ENCODE measurements around the gene OR5P2.

DNA sequence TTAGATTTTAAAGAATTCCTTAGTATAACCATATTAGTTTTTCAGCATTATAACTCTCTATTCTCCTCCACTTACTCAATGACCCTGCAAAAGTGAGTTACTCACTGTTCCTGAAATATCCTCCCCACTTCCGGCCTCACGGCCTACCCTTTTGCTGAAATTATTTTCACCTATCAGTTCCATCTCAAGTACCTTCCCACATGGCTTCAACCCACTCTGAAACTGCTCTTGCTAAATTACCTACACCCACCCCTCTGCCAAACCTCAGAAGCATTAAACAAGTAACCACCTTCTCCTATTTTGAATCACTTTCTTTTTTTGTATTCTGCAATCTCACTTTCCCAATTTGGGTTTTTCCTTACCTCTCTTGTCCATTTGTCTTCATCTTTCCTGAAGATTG is 37.7 kb downstream of the OR5P2 start:
- TF ChIP-seq, protein P1, sequence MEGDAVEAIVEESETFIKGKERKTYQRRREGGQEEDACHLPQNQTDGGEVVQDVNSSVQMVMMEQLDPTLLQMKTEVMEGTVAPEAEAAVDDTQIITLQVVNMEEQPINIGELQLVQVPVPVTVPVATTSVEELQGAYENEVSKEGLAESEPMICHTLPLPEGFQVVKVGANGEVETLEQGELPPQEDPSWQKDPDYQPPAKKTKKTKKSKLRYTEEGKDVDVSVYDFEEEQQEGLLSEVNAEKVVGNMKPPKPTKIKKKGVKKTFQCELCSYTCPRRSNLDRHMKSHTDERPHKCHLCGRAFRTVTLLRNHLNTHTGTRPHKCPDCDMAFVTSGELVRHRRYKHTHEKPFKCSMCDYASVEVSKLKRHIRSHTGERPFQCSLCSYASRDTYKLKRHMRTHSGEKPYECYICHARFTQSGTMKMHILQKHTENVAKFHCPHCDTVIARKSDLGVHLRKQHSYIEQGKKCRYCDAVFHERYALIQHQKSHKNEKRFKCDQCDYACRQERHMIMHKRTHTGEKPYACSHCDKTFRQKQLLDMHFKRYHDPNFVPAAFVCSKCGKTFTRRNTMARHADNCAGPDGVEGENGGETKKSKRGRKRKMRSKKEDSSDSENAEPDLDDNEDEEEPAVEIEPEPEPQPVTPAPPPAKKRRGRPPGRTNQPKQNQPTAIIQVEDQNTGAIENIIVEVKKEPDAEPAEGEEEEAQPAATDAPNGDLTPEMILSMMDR (IDR thresholded peaks at IDR 0.05), result no peak
- TF ChIP-seq ZFX (IDR thresholded peaks at IDR 0.05; ENCODE audit: borderline replicate concordance), result no peak

Data from 22Rv1 (cell line).